ENCODE results near the gene CROCC2.

DNA sequence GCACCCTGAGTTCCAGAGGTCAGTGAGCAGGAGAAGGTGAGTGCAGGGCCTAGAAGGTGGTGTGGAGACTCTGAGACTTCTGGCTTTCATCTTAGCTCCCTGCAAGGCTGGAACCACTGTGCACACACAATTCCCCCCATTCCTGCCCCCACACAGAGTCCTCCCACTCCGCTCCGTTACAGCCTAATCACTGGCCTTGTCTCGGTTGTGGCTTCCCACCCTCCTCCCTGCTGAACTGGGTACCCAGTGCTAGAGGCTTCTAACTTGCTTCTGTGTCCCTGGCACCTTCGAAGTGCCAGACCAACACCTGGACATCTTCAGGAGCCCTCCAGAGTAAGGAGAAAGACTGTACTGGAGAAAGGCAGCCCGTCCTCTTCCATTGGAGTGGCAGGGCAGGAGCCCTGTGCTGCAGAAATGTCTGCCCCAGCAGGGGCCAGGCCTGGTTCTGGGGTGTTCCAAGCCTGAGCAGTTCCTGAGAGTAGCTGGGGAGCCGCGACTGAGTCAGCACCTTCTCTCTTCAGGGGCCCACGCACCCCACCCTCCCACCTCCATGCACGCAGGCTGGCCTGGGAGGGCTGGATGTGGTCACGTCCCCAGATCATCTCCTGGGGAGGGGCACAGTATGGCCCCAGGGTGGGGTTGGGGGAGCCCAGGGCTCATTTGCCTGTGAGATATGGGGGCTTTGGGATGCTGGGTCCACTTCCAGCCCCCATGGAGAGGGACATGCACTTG is 23.4 kb downstream of the CROCC2 start:
- TF ChIP-seq POLR2A (IDR thresholded peaks at IDR 0.05) = no peak
- TF ChIP-seq, protein P1, sequence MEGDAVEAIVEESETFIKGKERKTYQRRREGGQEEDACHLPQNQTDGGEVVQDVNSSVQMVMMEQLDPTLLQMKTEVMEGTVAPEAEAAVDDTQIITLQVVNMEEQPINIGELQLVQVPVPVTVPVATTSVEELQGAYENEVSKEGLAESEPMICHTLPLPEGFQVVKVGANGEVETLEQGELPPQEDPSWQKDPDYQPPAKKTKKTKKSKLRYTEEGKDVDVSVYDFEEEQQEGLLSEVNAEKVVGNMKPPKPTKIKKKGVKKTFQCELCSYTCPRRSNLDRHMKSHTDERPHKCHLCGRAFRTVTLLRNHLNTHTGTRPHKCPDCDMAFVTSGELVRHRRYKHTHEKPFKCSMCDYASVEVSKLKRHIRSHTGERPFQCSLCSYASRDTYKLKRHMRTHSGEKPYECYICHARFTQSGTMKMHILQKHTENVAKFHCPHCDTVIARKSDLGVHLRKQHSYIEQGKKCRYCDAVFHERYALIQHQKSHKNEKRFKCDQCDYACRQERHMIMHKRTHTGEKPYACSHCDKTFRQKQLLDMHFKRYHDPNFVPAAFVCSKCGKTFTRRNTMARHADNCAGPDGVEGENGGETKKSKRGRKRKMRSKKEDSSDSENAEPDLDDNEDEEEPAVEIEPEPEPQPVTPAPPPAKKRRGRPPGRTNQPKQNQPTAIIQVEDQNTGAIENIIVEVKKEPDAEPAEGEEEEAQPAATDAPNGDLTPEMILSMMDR (IDR thresholded peaks at IDR 0.05) = no peak

All from lower leg skin (tissue), 3 donors.